Aorta (tissue), 5 donors: ENCODE measurements around the gene AGXT. TPM values are rescaled to one million over a fixed set of nuclear protein-coding genes. Genes with fewer than 3 reads are reported as not detected.

ENCODE experiments used
- ATAC-seq: fragments of 200-7000 bp; cut with Tn5 transposase; one replicate; pipeline ENCODE4 v1.9.1; 2022; ENCODE audit warnings: moderate library complexity; ENCODE audit not compliant: low FRiP score
- DNase-seq, 2 donors: peaks; one replicate each; pipeline ENCODE4 v3.0.0-alpha.2; 2020
- H3K27ac ChIP-seq, 2 donors: one replicate each; pipeline ENCODE4 v1.5.1; 2013; ENCODE audit warnings: low read length in 2 of 2, mild to moderate bottlenecking in 2 of 2, moderate library complexity in 2 of 2, control low read depth in 1 of 2, inconsistent platforms in 1 of 2, low read depth in 1 of 2
- H3K27me3 ChIP-seq, 2 donors: one replicate each; pipeline ENCODE4 v1.6.1; 2013; ENCODE audit warnings: control low read depth in 1 of 2, low read length in 1 of 2, mild to moderate bottlenecking in 1 of 2, moderate library complexity in 1 of 2; ENCODE audit not compliant: insufficient read depth in 2 of 2, control insufficient read depth in 1 of 2
- H3K36me3 ChIP-seq, 2 donors: one replicate each; pipeline ENCODE4 v1.6.1; 2013; ENCODE audit warnings: control low read depth in 1 of 2, low read length in 1 of 2, mild to moderate bottlenecking in 1 of 2; ENCODE audit not compliant: insufficient read depth in 2 of 2, control insufficient read depth in 1 of 2
- H3K4me1 ChIP-seq, 2 donors: one replicate each; pipeline ENCODE4 v1.6.1; 2013; ENCODE audit warnings: low read length in 2 of 2, control low read depth in 1 of 2, mild to moderate bottlenecking in 1 of 2, moderate library complexity in 1 of 2; ENCODE audit not compliant: insufficient read depth in 2 of 2, control insufficient read depth in 1 of 2
- H3K4me3 ChIP-seq, 2 donors: one replicate each; pipeline ENCODE4 v1.5.1; 2013; ENCODE audit warnings: low read length in 2 of 2, control low read depth in 1 of 2, mild to moderate bottlenecking in 1 of 2
- H3K9me3 ChIP-seq: one replicate; pipeline ENCODE4 v1.6.1; 2013; ENCODE audit warnings: mild to moderate bottlenecking, low read length; ENCODE audit not compliant: control insufficient read depth
- WGBS, 2 donors: extraction: QIAGEN DNeasy Blood & Tissue Kit; methylation state at CpG; one replicate each; pipeline ENCODE4 v1.1.7; 2013; 5-methylcytosine and 5-hydroxymethylcytosine counted together
- intact Hi-C, 2 donors: fragments of 100-400 bp; cut with DNase I; formaldehyde crosslinking; loops; one replicate each; pipeline versions ENCODE4 v1.14.2 to v1.15.0; 2022
- polyA plus RNA-seq, 2 donors: library from polyadenylated mRNA; stranded (reverse); fragments of 200-250 nt; gene quantifications; one replicate each; pipeline ENCODE4 v1.2.3, GENCODE V29; 2013
- total RNA-seq, 2 donors: library from RNA; stranded (reverse); fragmentation: NEBNext Ultra II Directional; extraction: Animal tissue kit (Norgen Biotek cat#: 25700); gene quantifications; one replicate each; pipeline ENCODE4 v1.2.1, GENCODE V29; 2021
- donor health status: healthy with polysubstance abuse.
- donor health status: Bipolar disorder and iron deficiency.
- donor health status: DM: no; HTN: no; CAD: no.
- donor health status: DM: no; HTN: no; CAD: no.
- donor health status: DM: yes; HTN: yes; CAD: no.

The AGXT gene
- total and polyA plus RNA-seq, 4 donors = not detected

DNA sequence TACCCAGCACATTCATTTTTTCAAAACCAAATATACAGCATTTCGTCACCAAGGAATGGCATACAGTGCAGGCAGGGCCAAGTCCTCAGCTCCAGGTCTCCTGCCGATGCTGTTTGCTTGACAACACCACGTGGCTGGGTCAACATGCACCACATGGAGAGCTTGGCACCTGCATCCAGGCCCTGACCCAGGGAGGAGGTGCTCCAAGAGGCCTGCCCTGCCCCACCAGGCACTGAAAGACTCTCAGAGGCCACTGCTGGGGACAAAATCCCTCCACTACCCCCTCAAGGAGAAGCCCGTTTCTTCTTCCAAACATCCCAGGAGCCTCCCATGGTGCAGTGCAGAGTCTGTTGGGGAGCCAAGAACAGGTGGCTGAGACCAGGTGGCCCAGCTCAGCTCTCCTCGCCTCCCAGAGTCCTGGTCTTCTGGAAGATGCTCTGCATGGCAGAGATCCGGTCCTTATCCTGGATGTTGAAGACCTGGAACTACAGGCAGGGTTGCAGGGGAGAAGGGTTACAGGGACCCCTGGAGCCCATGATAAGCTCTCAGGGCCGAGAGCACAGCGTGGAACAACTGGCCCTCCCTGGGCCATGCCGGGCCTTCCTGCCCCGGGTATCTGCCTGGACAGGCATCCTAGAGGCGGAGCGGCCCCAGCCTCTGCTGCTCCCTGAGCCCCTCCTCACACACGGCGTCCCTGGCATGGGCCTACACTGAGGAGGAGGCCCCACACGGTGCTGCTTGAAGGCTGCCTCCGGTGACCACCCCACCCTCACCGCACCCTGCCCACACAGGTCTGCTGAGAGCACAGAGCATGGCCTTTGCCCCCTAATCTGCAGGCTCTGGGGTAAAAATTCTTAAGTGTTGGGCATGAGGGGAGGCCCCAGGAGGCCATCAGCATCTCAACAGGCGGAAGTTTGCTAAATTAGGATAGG, 18.3 kb downstream of the AGXT start:
- ATAC-seq (no peak), DNase-seq (peak in 1 of 2 donors; percentile 32)
- no peak overlapping the region for H3K27ac ChIP-seq
- no peaks in the 10 kb centered on the region for H3K4me1 ChIP-seq
- intact Hi-C loops = no loop called here
- H3K4me3 ChIP-seq = no peak overlapping the region
- H3K36me3 ChIP-seq = no peaks in the 10 kb centered on the region
- 80 to 86% methylated on average over 18 of the region's 18 CpGs for WGBS, 2 donors
- H3K27me3 ChIP-seq = no peaks in the 10 kb centered on the region
- H3K9me3 ChIP-seq = no peaks in the 10 kb centered on the region

DNA sequence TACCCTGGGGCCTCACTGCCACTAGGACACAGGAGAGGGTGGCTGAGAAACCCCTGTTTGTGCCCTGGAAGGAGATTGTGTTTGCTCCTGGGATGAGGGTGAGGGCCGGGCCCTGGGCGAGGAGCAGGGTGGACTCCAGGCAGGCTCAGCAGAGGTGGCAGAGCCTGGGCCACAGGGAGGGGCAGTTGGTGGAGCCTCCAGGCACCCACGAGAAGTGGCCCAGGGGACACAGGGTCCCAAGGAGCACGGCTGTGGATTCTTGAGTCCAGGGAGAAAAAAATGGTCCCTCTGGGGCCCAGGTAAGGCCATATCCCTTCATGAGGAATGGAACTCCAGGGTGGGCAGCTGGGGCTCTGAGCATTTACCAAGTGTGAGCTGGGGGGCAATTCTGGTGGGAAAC, 19.0 kb downstream of the AGXT start:
- intact Hi-C loops = no loop called here
- H3K36me3 ChIP-seq = no peaks in the 10 kb centered on the region
- H3K27me3 ChIP-seq = no peaks in the 10 kb centered on the region
- H3K9me3 ChIP-seq = no peaks in the 10 kb centered on the region
- H3K27ac ChIP-seq = no peak overlapping the region
- no peak for DNase-seq
- H3K4me1 ChIP-seq = no peaks in the 10 kb centered on the region
- H3K4me3 ChIP-seq = no peak overlapping the region
- 86 to 87% methylated on average over 4 of the region's 4 CpGs for WGBS, 2 donors
- ATAC-seq = no peak

DNA sequence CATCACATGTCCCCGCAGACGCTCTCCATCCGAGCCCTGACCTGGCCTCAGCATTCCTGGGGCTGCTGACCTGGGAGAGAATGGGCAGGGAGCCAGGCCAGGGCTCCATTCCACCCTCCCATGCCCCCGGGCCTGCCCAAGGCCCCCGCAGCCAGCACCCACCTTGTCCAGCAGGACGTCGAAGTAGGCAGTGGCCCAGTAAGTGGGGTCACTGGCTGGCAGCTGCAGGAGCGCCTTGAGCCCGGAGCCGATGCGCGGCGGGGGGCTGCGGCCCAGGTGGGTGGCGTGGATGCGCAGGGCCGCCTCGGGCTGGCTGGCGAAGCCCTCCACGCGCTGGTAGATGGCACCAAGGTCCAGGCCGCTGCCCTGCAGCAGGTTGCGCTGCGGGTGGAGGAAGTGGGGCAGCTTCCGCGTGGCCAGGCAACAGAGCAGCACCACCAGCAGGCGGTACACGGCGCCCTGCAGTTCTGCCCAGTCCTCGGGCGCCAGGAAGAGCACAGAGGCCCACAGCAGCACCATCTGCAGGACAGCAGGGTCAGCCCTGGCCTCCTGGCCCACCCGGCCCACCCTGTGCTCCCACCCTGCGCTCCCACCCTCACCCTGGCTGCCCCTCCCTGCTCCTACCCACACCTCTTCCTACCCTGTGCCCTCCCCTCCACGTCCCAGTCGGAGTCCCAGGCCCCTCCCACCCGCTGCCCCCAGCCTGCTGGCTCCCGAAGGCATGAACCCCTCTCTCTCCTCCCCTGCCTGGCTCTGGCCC, 19.7 kb downstream of the AGXT start:
- intact Hi-C loops = no loop called here
- 88 to 92% methylated on average over 32 to 37 of the region's 37 CpGs for WGBS, 2 donors
- ATAC-seq (no peak), DNase-seq (peak in 1 of 2 donors; percentile 36)
- no peak overlapping the region for H3K4me3 ChIP-seq
- H3K27ac ChIP-seq = no peak overlapping the region
- no peaks in the 10 kb centered on the region for H3K9me3 ChIP-seq
- H3K4me1 ChIP-seq = no peaks in the 10 kb centered on the region
- no peaks in the 10 kb centered on the region for H3K27me3 ChIP-seq
- H3K36me3 ChIP-seq = no peaks in the 10 kb centered on the region

DNA sequence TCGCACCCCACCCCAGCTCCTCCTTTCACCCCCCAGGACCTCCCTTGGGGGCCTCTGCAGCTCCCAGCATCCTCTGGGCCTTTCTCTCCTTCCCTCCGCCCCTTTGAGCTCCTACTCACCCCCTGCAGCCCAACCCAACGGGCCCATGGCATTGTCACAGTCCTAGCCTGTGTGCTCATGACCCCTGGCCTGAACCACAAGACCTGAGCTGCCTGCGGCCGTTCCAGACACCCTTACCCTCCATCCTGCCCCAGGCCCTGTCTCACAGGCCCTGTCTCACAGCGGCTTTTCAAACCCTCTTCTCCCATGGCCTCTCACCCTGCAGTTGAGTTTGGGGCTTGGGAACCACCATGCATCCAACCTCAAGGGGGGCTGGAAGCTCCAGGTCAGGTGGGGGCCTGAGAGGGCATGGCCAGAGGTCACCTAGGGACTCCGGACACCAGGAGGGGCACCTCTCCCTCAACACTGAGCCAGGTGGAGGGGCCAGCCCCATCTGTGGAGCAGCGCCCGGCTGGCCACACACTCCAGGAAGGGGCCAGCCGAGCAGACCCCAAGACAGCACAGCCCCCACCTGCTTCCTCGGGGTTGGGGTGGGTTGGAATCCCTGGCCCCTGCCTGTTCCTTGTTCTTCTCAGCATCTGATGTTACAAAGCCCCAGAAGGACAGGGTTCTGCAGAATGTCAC, 20.4 kb downstream of the AGXT start:
- ATAC-seq = no peak
- H3K4me1 ChIP-seq = no peaks in the 10 kb centered on the region
- H3K9me3 ChIP-seq = no peaks in the 10 kb centered on the region
- DNase-seq = no peak
- H3K36me3 ChIP-seq = no peaks in the 10 kb centered on the region
- intact Hi-C loops = no loop called here
- no peaks in the 10 kb centered on the region for H3K27me3 ChIP-seq
- H3K27ac ChIP-seq = no peak overlapping the region
- WGBS, 2 donors = 83 to 93% methylated on average over 11 of the region's 11 CpGs
- no peak overlapping the region for H3K4me3 ChIP-seq

DNA sequence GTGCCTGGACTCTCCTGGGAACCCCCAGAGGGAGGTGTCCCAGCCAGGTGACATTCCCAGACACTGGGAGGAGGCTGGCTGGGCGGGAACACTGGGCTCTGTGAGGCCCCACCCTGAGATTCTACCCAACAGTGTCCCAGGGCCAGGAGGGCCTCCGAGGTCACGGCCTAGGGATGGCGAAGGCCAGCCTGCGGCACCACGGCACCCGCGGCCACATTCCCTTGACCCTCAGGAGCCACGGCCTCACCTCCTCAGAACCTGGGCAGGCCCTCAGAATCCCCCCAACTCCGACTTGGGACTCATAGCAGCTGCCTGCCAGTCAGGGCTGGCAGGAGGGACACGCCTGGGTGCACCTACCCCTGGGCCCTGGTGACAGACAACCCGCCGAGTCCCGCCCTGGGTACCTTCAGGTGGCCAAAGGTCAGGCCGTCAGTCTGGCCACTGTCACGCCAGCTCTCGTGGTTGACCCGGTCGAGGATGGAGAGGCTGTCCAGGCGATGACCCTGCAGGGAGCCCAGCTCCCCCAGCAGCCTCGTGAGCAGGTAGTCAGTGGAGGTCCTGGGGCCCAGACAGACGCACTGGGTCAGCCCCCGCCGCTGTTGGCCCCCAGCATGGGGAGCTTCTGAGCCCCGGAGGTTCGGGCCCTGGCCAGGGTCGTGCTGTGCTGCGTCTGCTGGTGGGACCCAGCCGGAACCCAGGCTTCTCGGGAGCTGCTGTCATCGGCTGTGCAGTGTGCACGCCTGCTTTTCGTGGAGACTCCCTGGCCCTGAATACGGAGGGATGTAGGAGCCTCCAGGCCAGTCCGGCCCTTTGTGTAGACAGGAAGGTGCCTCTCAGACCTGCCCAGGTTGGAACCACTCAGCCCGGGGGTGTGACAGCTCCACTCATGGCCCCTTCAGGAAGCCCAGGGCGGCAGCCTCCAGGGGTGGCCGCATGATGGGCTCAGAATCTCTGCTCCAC, 21.3 kb downstream of the AGXT start:
- Histone ChIP-seq H3K4me1 (no peaks in the 10 kb centered on the region), H3K36me3 (no peaks in the 10 kb centered on the region), H3K27me3 (no peaks in the 10 kb centered on the region), H3K9me3 (no peaks in the 10 kb centered on the region), H3K27ac (no peak overlapping the region), H3K4me3 (no peak overlapping the region)
- whole genome bisulfite sequencing, 2 donors = 86 to 91% methylated on average over 32 to 38 of the region's 38 CpGs
- DNase-seq = no peak
- intact Hi-C loops = no loop called here
- ATAC-seq = peak; percentile 15

DNA sequence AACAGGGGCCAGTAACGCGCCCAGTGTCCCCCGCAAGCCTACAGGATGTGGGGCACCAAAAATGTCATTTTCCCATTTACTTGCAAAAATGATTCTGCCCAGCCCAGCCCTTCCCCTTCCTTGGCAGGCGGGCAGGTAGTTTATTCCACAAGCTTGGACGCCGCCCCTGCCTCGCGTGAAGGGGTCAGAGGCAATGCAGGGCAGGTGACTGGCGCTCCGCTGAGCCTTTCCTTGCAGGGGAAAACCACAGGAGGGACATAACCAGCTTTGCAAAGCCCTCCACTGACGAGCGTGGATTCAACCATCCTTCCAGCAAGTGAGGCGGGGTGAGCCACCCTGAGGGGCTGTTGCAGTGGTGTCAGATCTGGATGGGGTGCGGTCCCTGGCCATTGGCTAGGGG, 22.1 kb downstream of the AGXT start:
- Histone ChIP-seq H3K4me1 (no peaks in the 10 kb centered on the region), H3K27me3 (no peaks in the 10 kb centered on the region), H3K36me3 (no peaks in the 10 kb centered on the region), H3K9me3 (no peaks in the 10 kb centered on the region), H3K4me3 (no peak overlapping the region), H3K27ac (no peak overlapping the region)
- ATAC-seq (no peak), DNase-seq (no peak)
- intact Hi-C loops = no loop called here
- 74 to 94% methylated on average over 13 to 14 of the region's 14 CpGs for WGBS, 2 donors

DNA sequence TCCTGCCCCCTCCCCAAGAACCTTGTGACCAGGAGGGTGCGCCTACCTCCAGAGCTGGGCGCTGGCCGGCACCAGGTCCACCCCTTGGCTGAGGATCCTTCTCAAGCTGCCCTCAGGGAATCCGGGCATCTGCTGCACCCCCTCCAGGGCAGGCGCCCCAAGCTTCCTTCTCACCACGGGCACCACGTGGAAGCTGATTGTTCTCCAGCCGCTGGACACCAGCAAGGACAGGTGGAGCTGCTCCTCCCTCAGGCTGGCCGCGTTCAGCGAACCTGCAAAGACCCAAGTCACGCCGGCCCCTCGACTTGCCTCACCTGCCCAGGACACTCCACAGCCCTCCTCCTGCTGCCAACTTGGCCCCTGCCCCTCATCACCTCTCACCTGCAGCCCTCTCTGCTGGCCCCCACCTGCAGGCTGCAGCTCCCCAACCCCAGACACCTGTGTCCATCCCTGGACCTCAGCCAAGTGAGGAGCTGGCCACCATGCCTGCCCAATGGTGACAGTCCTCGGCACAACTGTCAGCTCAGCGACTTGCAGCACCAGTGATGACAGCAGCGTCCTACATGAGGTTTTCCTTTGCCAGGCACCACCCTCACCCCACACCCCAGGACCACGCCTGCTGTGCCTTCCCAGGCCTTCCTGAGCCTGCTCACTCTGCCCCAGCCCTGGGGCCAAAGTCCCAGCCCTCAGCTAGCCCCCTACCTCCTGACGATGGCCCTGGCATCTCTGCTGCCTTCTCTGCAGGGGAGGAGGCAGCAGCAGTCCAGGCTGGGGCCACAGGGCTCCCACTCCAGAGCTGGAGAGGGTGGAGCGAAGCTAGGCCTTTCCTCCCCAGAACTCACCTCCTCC, 23.1 kb downstream of the AGXT start:
- no peak overlapping the region for H3K27ac ChIP-seq
- H3K4me1 ChIP-seq = no peaks in the 10 kb centered on the region
- WGBS, 2 donors = 78 to 83% methylated on average over 18 to 20 of the region's 20 CpGs
- no peak for DNase-seq
- no peaks in the 10 kb centered on the region for H3K36me3 ChIP-seq
- no peaks in the 10 kb centered on the region for H3K27me3 ChIP-seq
- ATAC-seq = no peak
- H3K9me3 ChIP-seq = no peaks in the 10 kb centered on the region
- H3K4me3 ChIP-seq = no peak overlapping the region
- intact Hi-C loops = no loop called here
